RWPE2 (cell line): ENCODE results near the gene VTA1.

ENCODE experiments used
- ATAC-seq: fragments of 200-7000 bp; cut with Tn5 transposase; 3 replicates; pipeline ENCODE4 v1.9.1; 2021; ENCODE audit warnings: low read depth
- DNase-seq: peaks from one replicate; pipeline ENCODE4 v3.0.0-alpha.2; 2020; ENCODE audit warnings: low spot score
- H3K27ac ChIP-seq: fragments of 450-650 bp; 2 replicates; pipeline ENCODE4 v1.5.1; 2017; ENCODE audit warnings: mild to moderate bottlenecking; ENCODE audit not compliant: poor library complexity, severe bottlenecking
- H3K27me3 ChIP-seq: fragments of 250-450 bp; sonication (Bioruptor Pico); 2 replicates; pipeline ENCODE4 v1.5.1; 2021; ENCODE audit warnings: mild to moderate bottlenecking, moderate library complexity; ENCODE audit not compliant: insufficient read depth, poor library complexity, severe bottlenecking
- H3K36me3 ChIP-seq: fragments of 250-450 bp; sonication (Bioruptor Pico); 2 replicates; pipeline ENCODE4 v1.5.1; 2020; ENCODE audit warnings: low read depth, mild to moderate bottlenecking, moderate library complexity
- H3K4me1 ChIP-seq: fragments of 250-450 bp; sonication (Bioruptor Pico); 2 replicates; pipeline ENCODE4 v1.5.1; 2021; ENCODE audit warnings: mild to moderate bottlenecking, moderate library complexity; ENCODE audit not compliant: insufficient read depth, poor library complexity, severe bottlenecking
- H3K4me3 ChIP-seq: fragments of 250-450 bp; sonication (Bioruptor Pico); 2 replicates; pipeline ENCODE4 v1.5.1; 2021; ENCODE audit warnings: mild to moderate bottlenecking, moderate library complexity; ENCODE audit not compliant: severe bottlenecking
- H3K9me3 ChIP-seq: fragments of 250-450 bp; sonication (Bioruptor Pico); 2 replicates; pipeline ENCODE4 v1.5.1; 2021; ENCODE audit warnings: mild to moderate bottlenecking, moderate library complexity; ENCODE audit not compliant: severe bottlenecking
- CTCF ChIP-seq: fragments of 450-650 bp; IDR thresholded peaks from one replicate; pipeline ENCODE4 v1.5.1; 2017; ENCODE audit warnings: mild to moderate bottlenecking, moderate library complexity; ENCODE audit not compliant: poor library complexity, severe bottlenecking

VTA1 gene

GRCh38 chr6:142167486-142167885 lies 20.4 kb downstream of the VTA1 start:
- TF ChIP-seq CTCF: no peak
- DNase-seq (no peak), ATAC-seq (no peak)
- no peak overlapping the region for H3K27ac ChIP-seq
- H3K27me3 ChIP-seq: no peaks in the 10 kb centered on the region
- no peaks in the 10 kb centered on the region for H3K9me3 ChIP-seq
- no peak overlapping the region for H3K4me3 ChIP-seq
- H3K4me1 ChIP-seq: no peaks in the 10 kb centered on the region
- H3K36me3 ChIP-seq: peaks cover 58% of the 10 kb centered on the region

GRCh38 chr6:142171351-142171750 lies 24.3 kb downstream of the VTA1 start:
- Histone ChIP-seq H3K36me3 (peaks cover 72% of the 10 kb centered on the region), H3K27me3 (no peaks in the 10 kb centered on the region), H3K9me3 (no peaks in the 10 kb centered on the region), H3K27ac (no peak overlapping the region), H3K4me3 (no peak overlapping the region), H3K4me1 (no peaks in the 10 kb centered on the region)
- DNase-seq (no peak), ATAC-seq (no peak)
- no peak for TF ChIP-seq CTCF

GRCh38 chr6:142172758-142173157 lies 25.7 kb downstream of the VTA1 start:
- Histone ChIP-seq H3K27ac (no peak overlapping the region), H3K27me3 (no peaks in the 10 kb centered on the region), H3K4me1 (no peaks in the 10 kb centered on the region), H3K9me3 (no peaks in the 10 kb centered on the region), H3K36me3 (peaks cover 76% of the 10 kb centered on the region), H3K4me3 (no peak overlapping the region)
- DNase-seq (no peak), ATAC-seq (no peak)
- TF ChIP-seq CTCF: no peak

GRCh38 chr6:142173980-142174379 lies 26.9 kb downstream of the VTA1 start:
- Histone ChIP-seq H3K4me1 (no peaks in the 10 kb centered on the region), H3K9me3 (no peaks in the 10 kb centered on the region), H3K27me3 (no peaks in the 10 kb centered on the region), H3K4me3 (no peak overlapping the region), H3K27ac (no peak overlapping the region), H3K36me3 (peaks cover 74% of the 10 kb centered on the region)
- ATAC-seq (no peak), DNase-seq (no peak)
- TF ChIP-seq CTCF: no peak

- ATAC-seq: no peak
- Histone ChIP-seq H3K27ac (no peak overlapping the region), H3K36me3 (peaks cover 66% of the 10 kb centered on the region), H3K9me3 (no peaks in the 10 kb centered on the region), H3K4me1 (no peaks in the 10 kb centered on the region), H3K4me3 (no peak overlapping the region), H3K27me3 (no peaks in the 10 kb centered on the region)
- TF ChIP-seq CTCF: no peak
- DNase-seq: no peak
These were observed 27.6 kb downstream of the VTA1 start for GRCh38 chr6:142174703-142175102.
